KMS-11 (cell line): ENCODE data around the gene CHAF1A.

Source experiments
- H2AFZ ChIP-seq: fragments of 200-600 bp; sonication (generic); 2 replicates; pipeline ENCODE4 v1.6.1; 2016; ENCODE audit warnings: antibody characterized with exemption, mixed run types, low read depth
- H3K27ac ChIP-seq: fragments of 200-600 bp; sonication (generic); 2 replicates; pipeline ENCODE4 v1.6.1; 2016; ENCODE audit warnings: mild to moderate bottlenecking, mixed run types
- H3K27me3 ChIP-seq: fragments of 200-600 bp; sonication (generic); 2 replicates; pipeline ENCODE4 v1.6.1; 2017; ENCODE audit warnings: mild to moderate bottlenecking, low read depth, mixed run types, moderate library complexity; ENCODE audit not compliant: insufficient read depth
- H3K36me3 ChIP-seq: fragments of 200-600 bp; sonication (generic); 2 replicates; pipeline ENCODE4 v1.6.1; 2017; ENCODE audit warnings: mild to moderate bottlenecking, mixed run types; ENCODE audit not compliant: insufficient read depth
- H3K4me1 ChIP-seq: fragments of 200-600 bp; sonication (generic); 2 replicates; pipeline ENCODE4 v1.6.1; 2016; ENCODE audit warnings: mild to moderate bottlenecking, low read depth, mixed run types; ENCODE audit not compliant: poor library complexity, severe bottlenecking
- H3K4me2 ChIP-seq: fragments of 200-600 bp; sonication (generic); 2 replicates; pipeline ENCODE4 v1.7.0; 2016; ENCODE audit warnings: mild to moderate bottlenecking, mixed run types
- H3K4me3 ChIP-seq: fragments of 200-600 bp; sonication (generic); IDR thresholded peaks from 2 replicates; pipeline ENCODE4 v1.6.1; 2017; ENCODE audit warnings: low read depth, low read length, mixed read lengths; ENCODE audit not compliant: insufficient read depth
- H3K79me2 ChIP-seq: fragments of 200-600 bp; sonication (generic); 2 replicates; pipeline ENCODE4 v1.6.1; 2016; ENCODE audit warnings: low read depth, mixed run types; ENCODE audit not compliant: insufficient read depth
- H3K9ac ChIP-seq: fragments of 200-600 bp; sonication (generic); 2 replicates; pipeline ENCODE4 v1.6.1; 2016; ENCODE audit warnings: mild to moderate bottlenecking, mixed run types
- H4K20me1 ChIP-seq: fragments of 200-600 bp; sonication (generic); 2 replicates; pipeline ENCODE4 v1.6.1; 2016; ENCODE audit warnings: mild to moderate bottlenecking, mixed run types; ENCODE audit not compliant: insufficient read depth
- CTCF ChIP-seq: fragments of 200-600 bp; sonication (generic); conservative IDR thresholded peaks from 2 replicates; pipeline ENCODE4 v1.6.1; 2017; ENCODE audit warnings: low read depth, mild to moderate bottlenecking, antibody characterized with exemption, low read length, moderate library complexity, mixed read lengths

Gene CHAF1A

GRCh38 chr19:4436231-4436630, 33.8 kb downstream of the CHAF1A start:
- Histone ChIP-seq H3K27ac (no peak overlapping the region), H3K36me3 (no peaks in the 10 kb centered on the region), H3K27me3 (no peaks in the 10 kb centered on the region), H2AFZ (no peak overlapping the region), H3K9ac (no peak overlapping the region), H3K79me2 (no peaks in the 10 kb centered on the region), H3K4me3 (no peak overlapping the region), H3K4me1 (no peaks in the 10 kb centered on the region), H4K20me1 (0 out of 2 replicates have a peak, but pooled peaks cover 5% of the 10 kb centered on the region), H3K4me2 (no peak overlapping the region)
- no peak for TF ChIP-seq CTCF

GRCh38 chr19:4437103-4437502, 34.7 kb downstream of the CHAF1A start:
- Histone ChIP-seq H3K4me1 (no peaks in the 10 kb centered on the region), H4K20me1 (0 out of 2 replicates have a peak, but pooled peaks cover 5% of the 10 kb centered on the region), H3K9ac (no peak overlapping the region), H3K27ac (no peak overlapping the region), H3K27me3 (no peaks in the 10 kb centered on the region), H3K4me2 (no peak overlapping the region), H3K4me3 (no peak overlapping the region), H3K36me3 (no peaks in the 10 kb centered on the region), H2AFZ (no peak overlapping the region), H3K79me2 (no peaks in the 10 kb centered on the region)
- no peak for TF ChIP-seq CTCF

- H3K36me3 ChIP-seq = no peaks in the 10 kb centered on the region
- H3K4me3 ChIP-seq = no peak overlapping the region
- H3K4me2 ChIP-seq = no peak overlapping the region
- no peak for TF ChIP-seq CTCF
- H3K27ac ChIP-seq = no peak overlapping the region
- H3K79me2 ChIP-seq = no peaks in the 10 kb centered on the region
- H3K9ac ChIP-seq = no peak overlapping the region
- H4K20me1 ChIP-seq = 0 out of 2 replicates have a peak, but pooled peaks cover 5% of the 10 kb centered on the region
- H3K27me3 ChIP-seq = no peaks in the 10 kb centered on the region
- no peak overlapping the region for H2AFZ ChIP-seq
- no peaks in the 10 kb centered on the region for H3K4me1 ChIP-seq
These were observed 36.8 kb downstream of the CHAF1A start for GRCh38 chr19:4439243-4439642.

- Histone ChIP-seq H3K4me3 (no peak overlapping the region), H3K4me1 (no peaks in the 10 kb centered on the region), H3K36me3 (no peaks in the 10 kb centered on the region), H2AFZ (no peak overlapping the region), H4K20me1 (0 out of 2 replicates have a peak, but pooled peaks cover 5% of the 10 kb centered on the region), H3K79me2 (no peaks in the 10 kb centered on the region), H3K27ac (no peak overlapping the region), H3K27me3 (no peaks in the 10 kb centered on the region), H3K9ac (no peak overlapping the region), H3K4me2 (no peak overlapping the region)
- TF ChIP-seq CTCF = no peak
These were observed 39.8 kb downstream of the CHAF1A start for GRCh38 chr19:4441994-4442818.
